Stimulated activated naive CD4-positive, alpha-beta T cell (primary cell): ENCODE data around the gene KCTD5.

Experiments used
- DNase-seq, 6 experiments: peaks; one replicate each; lab custom pipeline; 2025; lab: John Stamatoyannopoulos, UW

KCTD5 gene

DNA sequence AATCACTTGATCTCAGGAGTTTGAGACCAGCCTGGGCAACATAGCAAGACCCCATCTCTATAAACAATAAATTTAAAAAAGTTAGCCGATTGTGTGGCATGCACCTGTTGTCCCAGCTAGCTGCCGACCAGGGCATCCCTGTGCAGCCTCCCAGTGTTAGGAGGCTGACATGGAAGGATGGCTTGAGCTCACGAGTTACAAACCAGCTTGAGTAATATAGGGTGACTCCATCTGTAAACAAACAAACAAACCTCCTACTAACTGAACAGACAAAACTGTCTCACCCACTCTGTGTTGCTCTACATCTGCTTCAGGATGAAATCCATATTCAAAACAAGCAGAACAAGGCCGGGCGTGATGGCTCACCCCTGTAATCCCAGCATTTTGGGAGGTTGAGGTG lies 44.6 kb downstream of the KCTD5 start:
- DNase-seq = no peak

DNA sequence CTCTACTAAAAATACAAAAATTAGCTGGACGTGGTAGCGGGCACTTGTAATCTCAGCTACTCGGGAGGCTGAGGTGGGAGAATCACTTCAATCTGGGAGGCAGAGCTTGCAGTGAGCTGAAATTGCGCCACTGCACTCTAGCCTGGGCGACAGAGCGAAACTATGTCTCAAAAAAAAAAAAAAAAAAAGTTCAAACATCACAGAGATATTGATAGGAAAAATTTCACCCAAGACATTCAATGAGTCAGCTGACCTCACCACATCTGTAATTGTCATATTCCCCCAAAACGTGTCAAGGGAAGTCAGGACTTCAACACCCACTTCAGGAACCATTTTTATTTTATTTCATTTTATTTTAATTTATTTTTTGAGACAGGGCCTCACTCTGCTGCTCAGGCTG lies 45.7 kb downstream of the KCTD5 start:
- no peak for DNase-seq

DNA sequence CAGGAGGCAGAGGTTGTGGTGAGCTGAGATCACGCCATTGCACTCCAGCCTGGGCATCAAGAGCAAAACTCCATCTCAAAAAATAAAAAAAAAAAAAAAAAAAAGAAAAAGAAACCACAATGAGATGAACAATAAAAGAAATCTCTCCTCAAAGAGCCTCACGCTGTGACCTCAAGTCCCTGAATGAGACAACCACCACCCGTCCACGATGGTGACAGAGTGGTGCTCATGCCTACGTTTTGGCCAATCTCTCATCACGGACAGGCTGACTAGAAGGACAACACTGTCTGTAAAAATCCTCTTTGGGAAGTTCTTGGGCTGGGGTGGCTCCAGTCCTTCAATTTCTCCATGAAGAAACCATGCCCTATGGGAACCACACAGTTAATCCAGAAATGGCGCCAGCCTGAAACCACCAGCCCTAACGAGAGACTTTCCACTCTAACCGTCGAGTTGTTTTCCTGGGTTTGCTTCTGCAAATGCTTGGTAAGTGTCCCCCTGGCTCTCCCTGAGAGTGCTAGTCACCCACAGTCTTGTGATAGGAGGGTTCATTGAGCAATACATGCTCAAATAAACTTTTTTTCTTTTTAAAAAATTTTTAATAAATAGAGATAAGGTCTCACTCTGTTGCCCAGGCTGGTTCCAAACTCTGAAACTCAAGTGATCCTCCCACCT lies 52.7 kb downstream of the KCTD5 start:
- no peak for DNase-seq

DNA sequence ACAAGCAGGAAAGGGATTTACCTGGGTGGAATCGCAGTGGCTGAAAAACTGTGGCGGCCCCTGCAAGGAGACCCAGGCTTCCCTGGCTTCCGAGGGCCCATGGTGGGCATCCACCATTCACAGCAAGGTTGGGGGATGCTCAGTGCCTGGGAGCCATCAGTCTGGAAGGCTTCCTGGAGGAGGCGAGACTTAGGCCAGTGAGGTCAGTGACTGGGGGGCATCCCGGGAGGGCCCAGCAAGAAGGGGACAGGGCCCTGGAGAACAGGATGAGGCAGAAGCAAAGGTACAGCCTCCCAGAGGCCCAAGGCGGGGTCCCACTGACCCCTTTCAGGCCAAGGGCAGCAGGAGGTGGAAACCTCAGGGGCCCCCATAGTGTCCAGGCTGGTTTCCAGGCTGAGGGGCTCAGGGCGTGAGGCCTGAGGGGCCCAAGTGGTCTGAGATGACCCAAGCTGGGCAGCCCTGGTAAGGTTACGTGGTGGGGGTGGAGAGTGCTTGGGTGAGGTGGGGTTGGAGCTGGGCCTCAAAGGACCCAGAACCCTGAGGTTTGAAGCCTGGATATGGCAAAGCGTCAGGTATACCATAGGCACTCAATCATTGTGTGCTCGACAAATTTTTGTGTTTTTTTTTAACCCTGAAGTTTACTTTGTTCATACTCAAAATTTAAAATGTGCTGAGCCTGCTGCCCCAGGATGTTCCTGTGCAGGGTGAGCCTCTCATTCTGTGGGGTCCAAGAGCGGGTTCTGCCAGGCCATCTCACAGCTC lies 54.3 kb downstream of the KCTD5 start:
- DNase-seq = no peak

DNA sequence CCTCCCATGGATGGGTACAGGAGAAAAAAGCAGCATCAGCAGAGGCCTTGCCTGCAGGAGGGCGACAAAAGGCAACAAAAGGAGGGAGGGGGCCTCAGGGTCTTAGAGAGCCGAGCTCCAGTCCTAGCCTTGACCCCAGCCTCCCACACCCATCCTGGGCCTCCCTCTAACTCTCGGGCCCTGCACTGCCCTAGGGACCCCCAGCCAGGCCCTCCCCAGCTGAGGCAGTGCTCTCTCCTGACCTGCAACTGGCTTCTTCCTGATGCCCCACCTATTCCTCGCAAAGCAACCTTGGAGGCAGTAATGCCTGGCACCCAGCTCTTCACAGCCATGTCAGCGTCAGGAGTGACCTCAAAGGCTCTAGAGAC lies 54.9 kb downstream of the KCTD5 start:
- DNase-seq = no peak

DNA sequence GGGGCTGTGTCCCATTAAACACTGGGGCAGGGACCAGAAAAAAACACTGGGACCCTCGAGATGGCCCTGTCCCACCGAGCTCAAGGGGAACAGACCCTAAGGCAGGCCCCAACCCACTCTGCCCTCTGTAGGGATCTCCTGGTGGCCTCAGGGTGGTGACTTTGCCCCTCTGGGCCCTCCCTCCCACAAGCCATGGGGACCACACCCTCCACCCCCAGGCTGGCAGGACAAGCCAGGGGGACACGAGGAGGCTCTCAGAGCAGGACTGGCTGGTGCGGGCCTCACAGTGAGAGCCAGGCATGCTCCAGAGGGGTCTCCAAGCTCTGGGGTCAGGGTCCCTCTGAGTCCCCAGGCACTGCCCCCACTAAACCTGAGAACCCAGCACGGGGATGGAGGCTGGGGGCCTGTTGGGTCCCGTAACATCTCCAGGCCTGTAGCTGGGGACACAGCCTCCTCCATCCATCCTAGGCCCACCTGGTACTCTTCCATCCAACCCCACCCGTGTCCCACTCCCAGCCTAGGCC lies 55.6 kb downstream of the KCTD5 start:
- no peak for DNase-seq

DNA sequence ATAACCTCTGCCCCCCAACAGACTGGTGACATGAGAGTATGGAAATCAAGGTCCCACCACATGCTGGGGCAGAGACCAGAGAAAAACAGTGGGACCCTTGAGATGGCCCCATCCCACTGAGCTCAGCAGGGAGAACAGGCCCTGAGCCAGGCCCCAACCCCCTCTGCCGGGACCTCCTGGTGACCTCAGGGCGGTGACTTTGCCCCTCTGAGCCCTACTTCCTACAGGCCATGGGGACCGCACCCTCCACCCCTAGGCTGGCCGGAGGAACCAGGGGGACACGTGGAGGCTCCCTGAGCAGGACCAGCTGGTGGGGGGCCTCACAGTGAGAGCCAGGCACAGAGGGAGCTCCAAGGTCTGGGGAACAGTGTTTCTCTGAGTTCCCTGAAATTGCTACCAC lies 56.3 kb downstream of the KCTD5 start:
- DNase-seq = no peak

DNA sequence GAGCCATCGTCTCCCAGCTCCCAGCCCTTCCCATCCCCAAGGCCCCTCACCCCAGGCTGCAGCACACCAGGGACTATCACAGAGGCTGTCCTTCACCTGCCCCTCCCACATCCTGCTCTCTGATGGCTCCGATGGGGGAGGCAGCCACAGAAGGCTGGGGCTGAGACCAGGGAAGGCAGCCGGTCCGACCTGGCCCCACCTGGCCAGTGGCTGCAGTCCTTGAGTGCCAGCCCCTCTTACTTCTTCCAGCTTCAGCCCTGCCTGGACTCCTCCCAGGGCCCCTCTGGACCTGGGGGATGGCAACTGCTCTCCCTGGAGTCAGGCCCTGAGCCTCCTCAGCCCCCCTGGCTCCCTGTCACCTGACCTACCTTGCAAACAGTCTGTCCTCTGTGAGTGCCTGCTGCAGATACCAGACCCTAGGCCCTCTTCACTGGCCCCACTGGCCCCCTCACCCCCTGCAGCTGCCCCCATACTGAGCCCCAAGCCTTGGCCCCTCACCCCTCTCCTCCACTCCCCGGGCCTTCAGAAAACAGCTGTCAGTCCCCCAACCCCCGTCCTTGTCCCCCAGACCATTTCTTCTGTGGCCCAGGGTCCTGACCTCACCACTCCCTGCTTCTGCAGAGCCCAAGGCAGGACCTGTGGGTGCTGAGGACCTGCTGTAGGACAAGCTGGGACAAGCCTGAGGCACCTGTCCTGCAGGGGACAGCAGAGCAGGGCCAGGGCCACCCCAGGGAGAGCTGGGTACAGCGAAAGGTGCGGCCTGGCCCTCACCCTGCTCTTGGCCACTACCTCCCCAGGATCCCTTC lies 57.5 kb downstream of the KCTD5 start:
- no peak for DNase-seq

DNA sequence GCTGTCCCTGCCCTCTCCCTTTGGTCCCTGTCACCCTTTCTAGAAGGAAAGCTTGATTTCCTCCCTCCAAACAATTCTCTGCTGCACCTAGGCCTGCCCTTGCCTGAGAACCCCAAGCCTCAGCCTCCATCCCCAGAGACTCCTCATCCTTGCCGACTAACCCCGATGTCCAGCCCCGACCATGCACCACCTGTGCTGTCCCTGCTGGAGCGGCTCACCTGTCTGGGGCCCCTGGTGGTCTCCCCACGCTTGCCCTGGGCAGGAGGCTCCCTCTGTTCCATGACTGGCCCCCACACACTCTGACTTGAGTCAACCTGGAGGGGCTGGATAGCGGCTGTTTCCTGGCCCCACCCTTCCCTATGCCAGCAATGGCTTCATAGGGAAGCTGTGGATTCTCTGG lies 58.2 kb downstream of the KCTD5 start:
- no peak for DNase-seq

- no peak for DNase-seq
Observed at GRCh38 chr16:2741168-2741567, 58.8 kb downstream of the KCTD5 start.

DNA sequence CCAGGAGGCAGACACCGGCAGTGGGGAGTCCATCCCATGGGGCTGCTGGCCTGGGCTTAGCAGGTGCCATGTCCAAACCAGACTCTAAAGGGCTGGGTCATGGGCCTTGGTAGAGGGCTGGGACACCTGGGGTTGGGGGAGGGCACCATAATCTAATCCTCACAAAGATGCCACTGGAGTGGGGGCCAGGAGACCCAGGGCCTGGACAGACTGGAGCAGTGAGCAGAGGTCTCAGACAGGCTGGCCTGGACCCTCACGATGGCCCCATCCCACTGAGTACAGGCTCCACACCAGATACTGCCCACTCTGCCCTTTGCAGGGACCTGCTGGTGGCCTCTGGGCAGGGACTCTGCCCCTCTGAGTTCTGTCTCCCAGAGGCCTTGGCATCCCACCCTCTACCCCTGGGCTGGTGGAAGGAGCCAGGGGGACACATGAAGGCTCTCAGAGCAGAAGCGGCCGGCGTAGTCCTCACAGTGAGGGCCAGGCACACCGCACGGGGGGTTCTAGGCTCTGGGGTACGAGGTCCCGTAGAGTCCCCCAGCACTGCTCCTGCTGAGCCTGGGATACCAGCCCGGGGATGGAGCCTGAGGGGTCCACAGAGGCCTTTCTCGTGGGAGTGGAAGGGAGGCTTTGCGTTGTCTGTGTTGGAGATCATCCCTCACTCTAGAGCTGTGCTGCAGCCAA lies 60.1 kb downstream of the KCTD5 start:
- DNase-seq = no peak

- DNase-seq = no peak
Observed at GRCh38 chr16:2743007-2743810, 60.9 kb downstream of the KCTD5 start.

DNA sequence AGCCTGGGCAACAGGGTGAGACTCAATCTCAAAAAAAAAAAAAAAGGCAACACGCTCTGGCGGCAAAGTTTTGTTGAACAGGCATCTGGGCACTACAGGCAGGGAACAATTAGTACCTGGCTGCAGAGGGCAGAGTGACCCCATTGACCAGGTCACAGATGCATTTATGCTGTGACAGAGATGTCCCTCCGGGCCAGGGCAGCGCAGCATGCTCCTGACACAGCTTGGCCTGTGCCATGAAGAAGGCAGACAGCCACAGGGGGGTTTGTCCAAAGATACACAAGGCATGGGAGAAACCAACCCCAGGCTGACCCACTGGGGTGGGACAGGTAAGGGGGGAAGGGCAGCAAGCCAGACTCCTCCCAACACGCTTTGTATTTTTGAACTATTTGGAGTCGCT lies 62.4 kb downstream of the KCTD5 start:
- DNase-seq = no peak

- no peak for DNase-seq
Observed at GRCh38 chr16:2745116-2745890, 63.0 kb downstream of the KCTD5 start.

DNA sequence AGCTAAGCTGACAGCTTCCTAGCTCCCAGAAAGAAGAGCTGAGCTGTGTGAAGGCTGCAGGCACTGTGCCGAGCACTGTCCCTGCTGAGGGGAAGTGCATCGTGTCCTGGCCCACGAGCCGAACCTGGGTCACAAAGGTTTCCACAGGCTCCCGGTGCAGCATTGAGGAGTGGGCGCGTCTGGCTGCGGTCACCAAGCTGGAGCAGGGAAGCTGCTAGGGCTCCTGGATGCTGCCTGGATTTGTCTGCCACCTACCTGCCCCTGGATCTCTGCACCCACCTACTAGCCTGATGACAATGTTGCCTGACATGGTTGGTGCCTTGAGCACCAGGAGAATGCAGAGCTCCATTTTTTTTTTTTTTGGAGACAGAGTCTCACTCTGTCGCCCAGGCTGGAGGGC lies 63.6 kb downstream of the KCTD5 start:
- no peak for DNase-seq

DNA sequence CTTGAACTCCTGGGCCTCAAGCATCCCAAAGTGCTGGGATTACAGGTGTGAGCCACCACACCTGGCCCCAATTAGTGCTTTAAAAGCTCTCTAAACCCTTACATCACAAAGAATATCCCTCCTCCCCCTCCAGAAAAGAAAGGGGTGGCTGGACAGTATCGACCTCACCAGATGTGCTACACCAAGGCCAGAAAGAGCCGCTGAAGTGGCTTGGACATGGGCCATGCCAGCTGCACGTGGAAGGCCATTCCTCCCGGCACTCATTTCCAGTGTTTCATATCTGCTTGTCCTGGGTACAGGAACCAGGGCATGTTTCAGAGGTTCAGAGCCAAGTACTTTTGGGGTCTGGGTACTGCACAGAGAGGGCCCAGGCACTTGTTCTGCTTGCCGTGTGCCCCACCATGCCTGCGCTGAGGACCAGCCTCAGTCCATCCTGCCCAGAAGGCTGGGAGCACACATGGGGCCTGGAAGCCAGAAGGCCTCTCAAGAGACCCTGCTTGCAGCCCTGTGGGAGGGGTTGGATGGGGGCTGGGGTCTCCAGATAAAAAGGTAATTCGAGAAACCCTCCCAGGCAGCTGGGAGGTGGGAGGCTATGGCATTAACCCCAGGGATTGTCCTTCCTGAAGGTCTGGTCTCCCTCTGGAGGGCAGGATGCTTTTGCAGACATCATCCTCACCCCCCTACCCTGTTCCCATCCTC lies 66.6 kb downstream of the KCTD5 start:
- no peak for DNase-seq

DNA sequence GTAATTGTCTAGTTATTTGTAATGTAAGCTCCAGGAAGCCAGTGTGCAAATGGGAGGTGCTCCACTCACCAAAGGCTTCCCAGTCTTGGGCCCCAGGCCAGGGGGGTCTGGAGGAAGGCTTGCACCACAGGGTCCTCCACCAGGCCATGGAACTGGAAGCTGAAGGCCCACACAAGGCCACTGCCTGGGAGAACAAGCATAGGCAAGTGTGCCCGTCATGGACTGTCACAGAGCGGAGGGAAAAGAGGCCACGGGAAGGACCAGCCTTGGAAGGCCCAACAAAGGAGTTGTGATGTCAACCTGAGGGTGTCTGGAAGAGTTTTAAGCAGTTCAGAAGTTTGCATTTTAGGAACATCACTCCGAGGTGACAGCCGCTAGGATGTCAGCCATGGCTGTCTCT lies 67.2 kb downstream of the KCTD5 start:
- no peak for DNase-seq

DNA sequence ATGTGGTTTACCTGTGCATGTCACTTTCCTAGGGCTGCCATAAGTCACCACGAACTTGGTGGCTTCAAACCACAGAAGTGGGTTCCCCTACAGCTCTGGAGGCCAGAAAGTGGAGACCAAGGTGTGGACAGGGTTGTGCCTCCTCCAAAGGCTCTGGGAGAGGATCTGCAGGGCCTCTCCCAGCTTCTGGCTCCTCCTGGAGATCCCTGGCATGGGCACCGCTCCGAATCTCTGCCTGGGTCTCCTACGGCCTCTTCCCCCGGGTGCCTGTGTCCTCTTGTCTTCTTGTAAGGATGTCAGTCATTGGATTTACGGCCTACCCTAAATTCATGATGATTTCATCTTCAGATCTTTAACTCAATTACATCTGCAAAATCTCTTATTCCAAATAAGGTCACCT lies 67.6 kb downstream of the KCTD5 start:
- no peak for DNase-seq

DNA sequence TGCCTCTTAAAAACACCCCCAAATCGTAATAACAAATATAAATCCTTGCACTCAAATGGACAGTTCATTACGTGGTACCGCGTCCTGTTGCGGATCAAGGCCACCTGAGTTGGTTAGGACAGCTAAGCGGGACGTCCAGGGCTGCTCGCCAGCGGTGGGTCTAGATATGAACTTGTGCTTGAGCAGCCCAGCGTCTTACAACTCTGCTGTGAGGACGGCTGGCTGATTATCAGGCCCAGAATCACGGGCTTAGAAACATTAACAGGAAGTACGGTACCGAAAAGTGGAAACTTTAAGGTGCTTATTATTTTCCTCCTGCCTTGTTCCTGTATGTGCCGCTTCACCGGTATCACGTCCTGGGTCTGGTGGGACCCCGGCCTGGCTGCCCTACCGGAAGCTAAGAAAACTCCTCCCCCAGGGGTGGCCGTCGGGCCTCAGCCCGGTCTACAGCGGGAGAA lies 69.3 kb downstream of the KCTD5 start:
- no peak for DNase-seq
